Measurements from ENCODE around the gene SLCO4A1.
A peak's percentile ranks its signal among the peaks of the same experiment; 100 is the strongest.

SLCO4A1 gene

GRCh38 chr20:62647521-62648317 lies 5.4 kb downstream of the SLCO4A1 start:
- Histone ChIP-seq H3K9ac (ENCODE audit: low read length) (no peak overlapping the region), H3K4me3 (ENCODE audit: low read length) (peak overlapping the region; percentile 11), H3K4me1 (ENCODE audit: control insufficient read depth, insufficient read depth, low read length) (peaks cover 6% of the 10 kb centered on the region)

GRCh38 chr20:62648318-62648995 lies 6.2 kb downstream of the SLCO4A1 start:
- Histone ChIP-seq H3K9ac (ENCODE audit: low read length) (no peak overlapping the region), H3K27me3 (ENCODE audit: control insufficient read depth, insufficient read depth, low read length) (peaks cover 8% of the 10 kb centered on the region), H3K4me1 (ENCODE audit: control insufficient read depth, insufficient read depth, low read length) (peaks cover 9% of the 10 kb centered on the region), H3K36me3 (ENCODE audit: control insufficient read depth, insufficient read depth, low read length) (no peaks in the 10 kb centered on the region), H3K4me3 (ENCODE audit: low read length) (no peak overlapping the region), H3K27ac (ENCODE audit: low read depth, low read length) (no peak overlapping the region)

More at GRCh38 chr20:62647521-62648317, 5.4 kb downstream of the SLCO4A1 start:
- Histone ChIP-seq H3K36me3 (ENCODE audit: control insufficient read depth, insufficient read depth, low read length) (no peaks in the 10 kb centered on the region), H3K27ac (ENCODE audit: low read depth, low read length) (no peak overlapping the region), H3K27me3 (ENCODE audit: control insufficient read depth, insufficient read depth, low read length) (peaks cover 12% of the 10 kb centered on the region)

- Histone ChIP-seq H3K4me1 (ENCODE audit: control insufficient read depth, insufficient read depth, low read length) (peaks cover 9% of the 10 kb centered on the region), H3K27ac (ENCODE audit: low read depth, low read length) (no peak overlapping the region)
Observed at GRCh38 chr20:62649140-62649539, 6.8 kb downstream of the SLCO4A1 start.

GRCh38 chr20:62650551-62651284 lies 8.4 kb downstream of the SLCO4A1 start:
- H3K4me1 ChIP-seq (ENCODE audit: control insufficient read depth, insufficient read depth, low read length): peaks cover 9% of the 10 kb centered on the region
- no peaks in the 10 kb centered on the region for H3K27me3 ChIP-seq (ENCODE audit: control insufficient read depth, insufficient read depth, low read length)
- H3K9ac ChIP-seq (ENCODE audit: low read length): no peak overlapping the region
- no peaks in the 10 kb centered on the region for H3K36me3 ChIP-seq (ENCODE audit: control insufficient read depth, insufficient read depth, low read length)
- H3K4me3 ChIP-seq (ENCODE audit: low read length): no peak overlapping the region
- H3K27ac ChIP-seq (ENCODE audit: low read depth, low read length): no peak overlapping the region

More at GRCh38 chr20:62649140-62649539, 6.8 kb downstream of the SLCO4A1 start:
- Histone ChIP-seq H3K9ac (ENCODE audit: low read length) (no peak overlapping the region), H3K27me3 (ENCODE audit: control insufficient read depth, insufficient read depth, low read length) (peaks cover 2% of the 10 kb centered on the region), H3K36me3 (ENCODE audit: control insufficient read depth, insufficient read depth, low read length) (no peaks in the 10 kb centered on the region), H3K4me3 (ENCODE audit: low read length) (no peak overlapping the region)

- H3K36me3 ChIP-seq (ENCODE audit: control insufficient read depth, insufficient read depth, low read length): no peaks in the 10 kb centered on the region
- H3K9ac ChIP-seq (ENCODE audit: low read length): no peak overlapping the region
- H3K27ac ChIP-seq (ENCODE audit: low read depth, low read length): peak overlapping the region; percentile 89
- H3K4me1 ChIP-seq (ENCODE audit: control insufficient read depth, insufficient read depth, low read length): peaks cover 9% of the 10 kb centered on the region
- H3K4me3 ChIP-seq (ENCODE audit: low read length): peak overlapping the region; percentile 57
- no peaks in the 10 kb centered on the region for H3K27me3 ChIP-seq (ENCODE audit: control insufficient read depth, insufficient read depth, low read length)
Observed at GRCh38 chr20:62651285-62652021, 9.2 kb downstream of the SLCO4A1 start.

GRCh38 chr20:62652041-62652893 lies 10.0 kb downstream of the SLCO4A1 start:
- peak overlapping the region; percentile 35 for H3K9ac ChIP-seq (ENCODE audit: low read length)
- no peaks in the 10 kb centered on the region for H3K36me3 ChIP-seq (ENCODE audit: control insufficient read depth, insufficient read depth, low read length)
- peaks cover 9% of the 10 kb centered on the region for H3K4me1 ChIP-seq (ENCODE audit: control insufficient read depth, insufficient read depth, low read length)
- peak overlapping the region; percentile 42 for H3K4me3 ChIP-seq (ENCODE audit: low read length)
- H3K27me3 ChIP-seq (ENCODE audit: control insufficient read depth, insufficient read depth, low read length): no peaks in the 10 kb centered on the region
- peak overlapping the region; percentile 94 for H3K27ac ChIP-seq (ENCODE audit: low read depth, low read length)

- Histone ChIP-seq H3K36me3 (ENCODE audit: control insufficient read depth, insufficient read depth, low read length) (no peaks in the 10 kb centered on the region), H3K4me3 (ENCODE audit: low read length) (peak overlapping the region; percentile 42), H3K27me3 (ENCODE audit: control insufficient read depth, insufficient read depth, low read length) (no peaks in the 10 kb centered on the region), H3K27ac (ENCODE audit: low read depth, low read length) (peak overlapping the region; percentile 94), H3K9ac (ENCODE audit: low read length) (peak overlapping the region; percentile 35), H3K4me1 (ENCODE audit: control insufficient read depth, insufficient read depth, low read length) (peaks cover 9% of the 10 kb centered on the region)
Observed at GRCh38 chr20:62652894-62653305, 10.6 kb downstream of the SLCO4A1 start.

GRCh38 chr20:62653373-62653772 lies 11.1 kb downstream of the SLCO4A1 start:
- Histone ChIP-seq H3K36me3 (ENCODE audit: control insufficient read depth, insufficient read depth, low read length) (no peaks in the 10 kb centered on the region), H3K9ac (ENCODE audit: low read length) (no peak overlapping the region), H3K4me3 (ENCODE audit: low read length) (no peak overlapping the region), H3K27me3 (ENCODE audit: control insufficient read depth, insufficient read depth, low read length) (no peaks in the 10 kb centered on the region), H3K27ac (ENCODE audit: low read depth, low read length) (peak overlapping the region; percentile 94), H3K4me1 (ENCODE audit: control insufficient read depth, insufficient read depth, low read length) (peaks cover 9% of the 10 kb centered on the region)

- H3K4me1 ChIP-seq (ENCODE audit: control insufficient read depth, insufficient read depth, low read length): peaks cover 9% of the 10 kb centered on the region
- no peak overlapping the region for H3K9ac ChIP-seq (ENCODE audit: low read length)
- H3K4me3 ChIP-seq (ENCODE audit: low read length): no peak overlapping the region
- H3K27me3 ChIP-seq (ENCODE audit: control insufficient read depth, insufficient read depth, low read length): no peaks in the 10 kb centered on the region
- no peak overlapping the region for H3K27ac ChIP-seq (ENCODE audit: low read depth, low read length)
- no peaks in the 10 kb centered on the region for H3K36me3 ChIP-seq (ENCODE audit: control insufficient read depth, insufficient read depth, low read length)
Observed at GRCh38 chr20:62653951-62654685, 11.8 kb downstream of the SLCO4A1 start.

GRCh38 chr20:62655282-62656196 lies 13.2 kb downstream of the SLCO4A1 start:
- H3K36me3 ChIP-seq (ENCODE audit: control insufficient read depth, insufficient read depth, low read length): no peaks in the 10 kb centered on the region
- no peak overlapping the region for H3K9ac ChIP-seq (ENCODE audit: low read length)
- H3K27ac ChIP-seq (ENCODE audit: low read depth, low read length): no peak overlapping the region
- H3K4me1 ChIP-seq (ENCODE audit: control insufficient read depth, insufficient read depth, low read length): peaks cover 9% of the 10 kb centered on the region
- no peak overlapping the region for H3K4me3 ChIP-seq (ENCODE audit: low read length)
- H3K27me3 ChIP-seq (ENCODE audit: control insufficient read depth, insufficient read depth, low read length): no peaks in the 10 kb centered on the region
